IPS-NIHi7 (cell line): Measurements from ENCODE around the gene CLEC16A.

ENCODE experiments used
- DNase-seq: peaks from one replicate; pipeline ENCODE4 v3.0.0; 2012; ENCODE audit warnings: mixed read lengths; ENCODE audit errors: extremely low spot score

CLEC16A gene

DNA sequence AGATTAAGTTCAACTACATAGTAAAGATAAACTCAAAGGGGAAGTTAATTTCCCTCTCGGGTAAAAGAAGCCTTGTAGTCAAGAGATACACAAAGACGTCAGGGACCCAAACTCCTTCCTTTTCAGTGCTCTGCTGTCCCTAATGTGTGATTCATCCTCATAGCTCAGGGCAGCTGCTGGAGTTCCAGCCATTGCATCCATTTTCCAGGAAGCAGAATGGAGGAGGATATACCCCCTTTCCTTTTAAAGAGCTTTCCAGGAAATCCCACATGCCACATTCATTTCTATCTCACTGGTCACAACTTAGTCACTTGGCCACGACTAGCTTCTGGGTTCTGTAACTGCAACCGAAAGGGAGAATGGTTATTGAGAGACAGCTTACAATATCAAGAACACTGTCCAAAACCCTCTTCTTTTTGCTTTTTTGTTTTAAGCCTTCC, 216.3 kb downstream of the CLEC16A start:
- DNase-seq = no peak

- DNase-seq = no peak
These were observed 217.1 kb downstream of the CLEC16A start for GRCh38 chr16:11161439-11161838.

DNA sequence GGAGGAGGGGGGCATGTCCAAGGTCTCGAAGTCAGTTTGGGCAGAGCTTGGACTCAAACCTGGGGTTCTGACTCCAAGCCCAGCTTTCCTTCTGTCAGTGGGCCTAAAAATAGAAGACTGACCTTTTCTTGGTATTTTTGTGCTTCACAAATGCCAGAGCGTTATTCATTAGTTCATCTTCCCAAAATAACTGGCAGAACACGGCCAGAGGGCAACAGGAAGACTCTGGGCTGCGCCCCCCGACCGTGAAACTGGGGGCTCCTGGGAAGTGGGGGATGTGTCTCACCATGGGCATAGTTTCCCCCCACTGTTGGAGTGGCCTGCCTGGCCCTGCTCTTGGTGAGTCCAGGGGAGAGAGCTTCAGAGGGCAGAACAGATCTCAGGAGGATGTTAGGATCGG, 217.6 kb downstream of the CLEC16A start:
- DNase-seq = no peak

DNA sequence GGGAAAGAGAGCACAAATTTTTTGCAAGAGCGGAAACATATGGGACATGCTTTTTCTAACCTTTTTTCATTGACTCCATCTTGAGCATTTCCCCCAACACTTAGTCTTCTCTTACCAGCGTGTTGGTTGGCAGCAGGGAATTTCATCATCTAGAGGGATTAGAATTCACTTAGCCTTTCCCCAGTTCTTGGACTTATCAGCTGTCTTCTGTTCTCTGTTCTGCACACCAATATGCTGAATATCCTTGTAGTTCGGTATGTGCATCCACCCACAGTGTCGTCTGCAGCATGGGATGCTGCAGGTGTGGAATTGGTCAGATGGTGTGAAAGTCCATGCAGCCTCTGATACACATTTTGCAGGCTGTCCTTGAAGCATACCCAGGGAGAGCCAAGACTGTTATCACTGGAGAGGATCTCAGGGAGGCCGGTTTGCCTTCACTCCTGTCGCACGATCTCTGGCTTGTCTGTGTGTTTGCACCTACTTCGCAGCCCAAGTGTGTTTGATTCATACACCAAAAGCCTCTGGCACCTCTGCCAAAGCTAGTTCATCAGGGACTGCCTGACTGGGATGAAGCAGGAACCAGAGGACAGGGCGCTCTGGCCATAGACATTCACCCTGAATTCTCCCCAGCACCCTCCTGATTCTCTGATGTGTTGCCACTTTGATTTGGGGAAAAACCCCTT, 218.4 kb downstream of the CLEC16A start:
- DNase-seq = no peak

- DNase-seq = no peak
These were observed 219.4 kb downstream of the CLEC16A start for GRCh38 chr16:11163761-11164261.

DNA sequence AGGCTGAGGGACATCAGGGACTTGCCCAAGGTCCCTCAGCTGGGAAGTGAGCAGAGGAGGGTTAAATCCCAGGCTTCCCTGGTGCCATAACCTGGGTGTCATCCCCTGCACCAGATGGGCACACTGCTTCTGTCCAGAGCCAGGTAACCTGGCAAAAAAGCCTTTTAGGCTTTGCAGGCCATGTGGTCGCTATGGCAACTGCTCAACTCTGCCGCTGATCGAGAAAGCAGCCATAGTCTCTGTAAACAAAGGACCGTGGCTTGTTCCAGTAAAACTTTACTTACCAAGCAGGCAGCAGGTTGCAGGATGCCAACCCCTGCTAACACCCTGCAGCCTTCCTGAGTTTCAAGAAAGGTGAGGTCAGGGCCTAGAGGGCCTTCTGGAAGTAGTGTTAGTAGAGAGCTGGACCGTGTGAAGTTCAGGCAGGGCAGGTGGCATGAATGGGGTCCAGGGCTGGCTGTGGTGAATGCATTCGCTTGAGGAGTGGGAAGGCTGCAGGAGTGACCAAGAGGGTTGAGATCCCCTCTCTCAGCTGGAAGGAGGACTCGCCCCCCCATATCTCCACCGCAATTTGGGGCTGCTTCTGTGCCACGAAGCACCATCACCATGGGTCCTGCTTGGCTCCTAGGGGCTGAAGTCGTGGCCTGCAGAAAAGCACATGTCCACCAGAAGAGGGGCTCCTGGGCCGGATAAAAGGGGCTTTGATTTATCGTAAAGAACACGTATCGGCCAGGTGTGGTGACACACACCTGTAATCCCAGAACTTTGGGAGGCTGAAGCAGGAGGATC, 220.3 kb downstream of the CLEC16A start:
- DNase-seq = no peak

- DNase-seq = no peak
These were observed 221.0 kb downstream of the CLEC16A start for GRCh38 chr16:11165349-11165748.

- no peak for DNase-seq
These were observed 221.7 kb downstream of the CLEC16A start for GRCh38 chr16:11165894-11166665.

GRCh38 chr16:11167581-11167980, 223.2 kb downstream of the CLEC16A start:
- DNase-seq = no peak

DNA sequence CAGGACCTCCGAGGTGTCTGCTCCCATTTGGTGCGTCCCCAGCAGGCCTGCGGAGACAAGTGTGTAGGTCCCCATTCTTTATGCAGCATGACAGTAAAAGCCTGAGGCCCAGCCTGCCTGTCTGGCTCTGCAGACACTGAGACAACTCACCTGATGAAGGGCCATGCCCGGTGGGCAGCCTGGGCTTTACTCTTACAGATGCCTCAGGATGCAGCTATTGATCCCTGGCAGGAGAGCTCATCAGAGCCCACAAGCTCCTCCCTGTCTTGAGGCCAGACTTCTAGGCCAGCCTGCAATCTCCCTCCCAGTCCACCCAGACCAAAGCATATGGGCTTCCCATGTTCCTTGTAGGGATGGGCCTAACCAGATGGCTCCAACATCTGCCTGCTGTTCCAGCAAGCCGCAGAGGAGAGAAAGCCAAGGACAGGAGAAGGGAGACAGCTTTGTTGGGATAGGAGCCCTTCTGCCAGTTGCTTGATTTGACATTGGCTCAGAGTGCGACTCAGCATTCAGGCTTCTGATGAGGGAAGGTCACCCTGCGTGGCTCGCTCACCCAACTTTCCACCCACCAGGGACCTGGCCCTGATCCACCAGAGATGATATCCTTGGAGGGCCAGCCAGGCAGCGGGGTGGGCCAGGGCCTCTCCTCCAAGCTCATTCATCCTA, 224.2 kb downstream of the CLEC16A start:
- no peak for DNase-seq

GRCh38 chr16:11169641-11170040, 225.3 kb downstream of the CLEC16A start:
- DNase-seq = no peak

GRCh38 chr16:11170201-11170600, 225.8 kb downstream of the CLEC16A start:
- DNase-seq = no peak

DNA sequence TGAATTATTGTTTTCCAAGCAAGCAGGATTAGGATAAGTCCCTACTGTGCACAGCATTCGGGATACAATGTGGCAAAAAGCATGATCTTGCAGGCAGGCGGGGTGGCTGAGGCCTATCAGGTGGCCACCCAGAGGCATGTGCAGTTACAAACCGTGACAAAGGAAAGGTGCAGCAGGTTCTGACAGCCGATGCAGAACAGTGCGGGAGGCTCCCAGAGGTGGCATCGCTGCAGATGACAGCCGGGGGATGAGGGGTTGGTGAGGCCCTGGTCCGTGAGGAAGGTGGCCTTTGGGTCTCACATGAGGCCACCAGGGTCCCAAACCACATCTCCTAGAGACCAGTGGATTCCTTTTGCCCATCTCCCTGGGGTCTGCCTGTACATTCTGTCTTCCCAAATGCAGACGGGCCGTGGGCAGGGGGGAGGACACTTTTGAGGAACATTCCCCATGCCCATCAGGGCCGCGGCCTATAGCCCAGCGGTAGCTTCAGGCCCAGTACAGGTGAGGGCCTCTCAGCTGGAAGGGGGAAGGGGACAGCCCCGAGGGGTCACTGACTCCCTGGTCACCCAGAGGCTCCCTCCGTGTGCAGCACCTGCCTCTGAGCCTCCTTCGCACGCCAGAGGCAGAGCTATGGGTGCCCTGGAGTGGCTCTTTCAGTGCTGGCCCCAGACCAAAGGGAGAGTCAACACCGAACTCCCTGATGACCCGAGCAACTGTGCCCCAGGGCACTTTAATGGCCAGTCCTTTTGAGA, 226.5 kb downstream of the CLEC16A start:
- DNase-seq = no peak

GRCh38 chr16:11171448-11171709, 227.0 kb downstream of the CLEC16A start:
- DNase-seq = no peak

- no peak for DNase-seq
These were observed 227.5 kb downstream of the CLEC16A start for GRCh38 chr16:11171757-11172299.

DNA sequence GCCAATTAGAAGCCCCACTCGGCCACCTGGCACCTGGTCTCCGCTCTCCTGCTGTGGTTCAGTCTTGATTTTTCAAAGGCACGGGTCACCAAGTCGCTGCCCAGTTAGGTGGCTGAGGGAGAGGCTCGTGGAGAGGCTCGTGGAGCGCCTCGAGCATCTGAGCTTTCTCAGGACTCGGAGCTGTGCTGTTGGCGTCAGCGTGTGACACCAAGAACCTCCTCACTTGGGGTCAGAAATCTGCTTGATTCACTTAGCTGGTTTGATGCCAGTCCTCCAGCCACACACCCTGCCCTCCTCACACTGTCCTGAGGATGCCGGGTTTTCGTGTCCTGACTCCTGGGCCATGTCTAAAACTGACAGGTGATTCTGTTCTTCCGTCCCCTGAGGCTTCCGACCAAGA, 229.1 kb downstream of the CLEC16A start:
- DNase-seq = no peak

DNA sequence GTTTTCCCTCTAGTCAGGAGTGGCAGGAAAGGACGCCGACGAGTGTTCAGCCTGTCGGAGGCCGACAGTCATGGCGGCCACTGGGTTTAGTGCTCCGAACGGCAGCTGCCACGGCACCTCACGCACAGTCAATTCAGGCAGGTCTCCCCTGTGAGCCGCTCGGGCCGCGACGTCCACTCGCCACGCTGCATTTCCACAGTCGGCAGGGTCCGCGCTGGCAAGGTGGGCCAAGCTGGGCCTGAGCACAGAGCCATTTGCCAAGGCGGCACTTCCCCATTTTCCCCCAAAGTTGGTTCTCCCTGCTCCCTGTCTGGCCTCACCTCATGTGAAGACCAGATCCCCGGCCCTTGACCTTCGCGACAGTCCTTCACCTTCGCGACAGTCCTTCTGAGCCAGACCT, 229.8 kb downstream of the CLEC16A start:
- no peak for DNase-seq

DNA sequence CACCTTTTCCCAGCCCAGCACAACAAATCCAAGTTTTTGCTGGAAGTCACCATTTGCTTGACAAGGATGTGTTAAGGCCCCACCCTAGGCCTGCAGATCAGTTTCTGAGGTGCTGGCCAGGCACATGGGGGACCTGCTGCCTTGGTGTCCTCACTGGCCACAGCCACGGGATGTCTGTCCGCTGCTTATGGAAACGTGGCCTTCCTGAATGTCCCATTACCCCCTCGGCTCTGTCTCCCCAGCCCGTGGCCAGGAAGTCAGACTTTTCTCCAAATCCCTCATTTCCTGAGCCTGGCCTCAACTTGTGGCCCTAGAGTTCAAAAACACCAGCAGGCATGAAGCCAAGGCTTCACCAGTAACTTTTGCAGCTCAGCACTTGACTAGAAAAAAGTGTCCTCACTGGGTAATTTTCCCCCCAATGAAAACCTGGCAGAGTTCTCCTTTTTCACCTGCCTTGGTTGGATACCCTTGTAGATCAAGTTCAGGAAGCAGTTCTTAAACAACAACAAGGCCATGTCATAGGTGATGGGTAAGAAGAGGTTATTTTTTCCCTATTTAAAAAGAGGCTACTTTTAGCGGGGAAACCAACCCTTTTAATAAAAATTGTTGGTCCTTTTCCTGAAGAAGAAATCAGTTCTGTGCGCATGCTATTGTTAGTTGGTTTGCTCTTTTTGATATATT, 230.9 kb downstream of the CLEC16A start:
- no peak for DNase-seq

- DNase-seq = no peak
These were observed 231.5 kb downstream of the CLEC16A start for GRCh38 chr16:11175787-11176341.

DNA sequence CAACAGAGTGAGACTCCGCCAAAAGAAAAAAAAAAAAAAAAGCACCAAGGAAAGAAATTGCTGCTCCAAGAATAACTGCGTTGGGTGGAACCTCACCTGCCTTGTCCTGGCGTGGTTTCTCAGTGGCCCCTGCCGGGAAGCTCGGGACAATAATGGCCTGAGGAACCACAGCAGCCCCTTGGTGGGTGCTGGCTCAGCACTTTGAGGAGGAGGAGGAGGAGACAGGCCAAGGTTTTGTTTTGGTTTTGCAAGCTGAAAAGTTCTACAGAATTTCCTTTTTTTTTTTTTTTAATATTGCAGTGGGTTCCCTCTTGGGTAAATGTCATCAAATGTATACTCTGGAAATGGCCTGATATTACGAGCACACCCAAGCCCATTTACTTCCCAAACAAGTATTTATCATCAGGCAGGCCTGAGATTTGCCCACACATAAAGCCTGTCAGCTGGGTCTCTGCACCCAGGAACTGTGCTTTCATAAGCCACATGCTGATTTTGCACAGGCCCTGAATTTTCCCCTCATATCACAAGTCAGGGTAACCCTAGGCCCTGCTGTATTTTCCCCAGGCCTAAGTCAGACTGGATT, 233.3 kb downstream of the CLEC16A start:
- DNase-seq = no peak
